GM19468 (cell line): ENCODE data around the gene IPO8.
"Not testable (repeated sequence)": the region's sequence is repeated elsewhere in the genome, so short reads cannot be mapped to it uniquely, and the experiment has no call there.

ENCODE experiments used
- ATAC-seq: cut with Tn5 transposase; IDR thresholded peaks from one replicate; pipeline ENCODE4 v1.9.1; 2021; ENCODE audit warnings: mild to moderate bottlenecking, moderate library complexity, moderate number of reproducible peaks; ENCODE audit not compliant: unreplicated experiment; ENCODE audit errors: extremely low read depth

IPO8 gene

DNA sequence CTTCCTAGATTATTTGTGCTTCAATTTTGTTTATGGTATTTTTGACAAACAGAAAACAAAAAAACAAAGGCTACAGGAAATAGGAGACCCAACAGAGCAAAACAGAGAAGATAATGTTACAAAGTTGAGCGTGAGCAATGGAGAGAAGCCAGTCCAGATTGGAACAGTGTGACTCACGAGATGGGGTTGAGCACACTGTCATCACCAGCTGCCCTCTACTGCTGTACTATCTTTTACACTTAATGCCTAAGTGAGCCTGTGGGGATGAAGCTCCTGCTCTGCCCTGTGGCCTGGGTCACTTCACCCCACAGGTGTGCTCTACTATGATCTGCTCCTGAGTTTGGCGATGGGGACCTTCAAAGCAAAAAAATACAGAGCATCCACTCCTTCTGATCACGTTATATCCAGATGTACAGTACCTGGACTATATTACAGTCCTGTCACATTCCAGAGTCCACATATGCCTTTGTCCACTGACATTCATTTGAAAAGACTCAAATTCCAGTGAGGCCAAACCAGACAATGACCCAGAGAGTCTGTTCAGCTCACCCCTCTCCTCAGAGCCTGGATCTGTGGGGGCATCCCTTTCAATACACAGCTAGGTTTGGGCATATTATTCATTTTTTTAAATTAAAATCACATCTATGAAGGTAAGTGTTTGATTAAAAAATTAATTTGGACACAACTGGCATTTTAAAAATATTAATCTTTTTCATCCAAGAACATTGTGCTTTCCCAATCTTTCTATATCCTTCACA is 4.4 kb downstream of the IPO8 start:
- no peak for ATAC-seq

DNA sequence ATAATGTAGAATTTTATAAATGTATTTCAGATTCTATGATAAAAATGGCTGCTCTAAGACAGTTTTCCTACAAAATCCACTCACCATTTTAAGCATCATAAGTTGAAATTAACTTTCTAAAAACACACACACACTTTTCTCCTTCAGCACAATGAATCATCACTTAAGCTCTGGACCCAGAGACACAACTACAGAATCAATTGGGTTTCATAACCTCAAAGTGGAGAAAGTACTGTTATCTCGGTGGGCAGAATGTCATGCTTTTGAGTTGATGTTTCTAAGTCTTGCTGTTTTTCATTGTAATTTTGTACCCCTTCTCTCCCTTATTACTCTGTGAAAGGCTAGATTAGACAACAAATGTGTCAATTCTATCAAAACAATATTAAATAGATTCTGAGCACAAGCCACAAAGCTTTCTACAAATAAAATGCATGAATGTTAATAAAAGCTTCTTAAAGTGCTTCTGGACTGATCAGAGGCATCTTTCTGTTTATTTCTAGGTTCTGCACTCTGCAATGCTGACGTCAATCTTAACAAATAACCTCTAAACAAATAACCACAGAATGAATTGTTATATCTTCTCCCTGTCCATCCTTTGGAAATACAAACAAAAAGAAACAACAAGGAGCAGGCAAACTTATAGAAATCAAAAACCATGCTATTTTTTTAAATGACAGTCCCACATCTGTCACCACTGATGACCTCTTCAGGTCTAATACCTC is 8.2 kb downstream of the IPO8 start:
- no peak for ATAC-seq

DNA sequence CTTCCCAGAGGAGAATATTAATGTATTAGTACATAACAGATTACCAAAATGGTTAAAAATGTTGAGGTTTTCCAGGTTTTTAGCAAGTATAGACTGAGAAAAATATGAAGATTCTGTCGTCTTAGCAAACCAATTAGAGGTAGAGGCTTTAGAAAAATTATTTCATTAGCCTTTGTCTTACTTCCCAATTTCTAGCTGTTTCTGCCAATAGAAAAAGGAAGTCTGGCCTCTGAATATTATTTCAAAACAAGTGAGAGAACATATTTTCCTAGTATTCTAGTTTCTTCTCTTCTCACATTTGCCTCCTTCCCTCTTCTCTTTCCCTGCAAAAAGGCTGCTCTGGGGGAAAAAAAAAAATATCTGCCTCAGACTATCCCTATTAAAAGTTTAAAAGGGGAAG is 16.4 kb downstream of the IPO8 start:
- ATAC-seq: no peak

DNA sequence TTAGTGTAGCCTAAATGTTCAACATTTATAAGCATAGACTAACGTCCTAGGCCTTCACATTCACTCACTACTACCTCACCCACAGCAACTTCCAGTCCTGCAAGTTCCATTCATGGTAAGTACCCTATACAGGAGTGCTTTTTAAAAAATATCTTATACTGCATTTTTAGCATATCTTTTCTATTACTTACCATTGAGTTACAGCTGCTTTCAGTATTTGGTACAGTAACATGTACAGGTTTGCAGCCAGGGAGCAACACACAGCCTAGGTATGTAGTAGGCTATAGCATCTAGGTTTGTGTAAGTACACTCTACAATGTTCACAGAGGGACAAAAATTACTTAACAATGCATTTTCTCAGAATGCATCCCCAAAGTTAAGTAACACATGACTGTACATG is 17.4 kb downstream of the IPO8 start:
- ATAC-seq: no peak

DNA sequence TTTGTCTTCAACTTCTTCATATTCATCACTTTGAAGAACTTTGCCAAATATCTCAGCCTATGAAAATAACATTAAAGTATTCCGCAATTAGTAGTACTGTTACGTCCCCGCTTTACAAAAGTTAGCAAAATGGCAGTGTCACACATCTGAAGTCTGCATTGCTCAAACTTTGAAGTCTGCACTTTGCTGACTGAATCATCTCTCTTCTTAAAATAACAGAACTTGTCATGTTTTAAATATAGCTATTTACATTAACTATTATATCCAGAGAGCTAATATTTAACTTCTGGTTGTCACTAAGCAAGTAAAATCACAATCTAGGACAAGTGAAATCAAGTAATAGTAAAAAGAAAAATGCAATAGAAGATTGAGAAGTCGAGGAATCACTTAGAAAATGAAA is 34.5 kb downstream of the IPO8 start:
- ATAC-seq: no peak

DNA sequence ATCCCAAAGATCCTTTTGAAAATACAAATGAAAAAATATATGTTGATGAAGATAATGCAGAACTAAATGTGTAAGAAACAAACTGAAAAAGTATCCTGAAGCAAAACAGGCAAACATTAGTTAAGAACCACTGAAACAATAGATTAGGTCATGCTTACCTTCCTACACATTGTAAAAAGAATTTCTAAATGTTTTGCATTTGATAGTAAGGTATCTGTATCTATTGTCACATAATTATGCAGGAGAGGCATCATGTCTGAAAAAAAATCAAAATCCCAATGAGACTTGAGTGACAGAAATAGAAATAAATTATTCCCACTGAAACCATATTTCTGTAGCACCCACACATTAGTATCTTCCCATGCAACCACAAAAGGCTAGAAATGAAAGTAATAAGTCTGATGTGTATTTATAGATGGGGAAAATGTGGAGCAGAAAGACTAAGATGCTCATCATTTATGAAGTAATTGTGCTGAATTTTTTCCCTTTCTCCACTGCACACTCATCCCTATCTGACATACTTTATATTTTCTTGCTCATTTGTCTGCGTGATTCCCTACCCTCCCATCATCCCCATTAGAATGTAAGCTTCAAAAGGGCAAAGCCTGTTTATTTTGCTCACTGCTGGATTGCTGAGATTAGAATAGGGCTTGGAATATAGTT is 43.5 kb downstream of the IPO8 start:
- ATAC-seq: no peak

DNA sequence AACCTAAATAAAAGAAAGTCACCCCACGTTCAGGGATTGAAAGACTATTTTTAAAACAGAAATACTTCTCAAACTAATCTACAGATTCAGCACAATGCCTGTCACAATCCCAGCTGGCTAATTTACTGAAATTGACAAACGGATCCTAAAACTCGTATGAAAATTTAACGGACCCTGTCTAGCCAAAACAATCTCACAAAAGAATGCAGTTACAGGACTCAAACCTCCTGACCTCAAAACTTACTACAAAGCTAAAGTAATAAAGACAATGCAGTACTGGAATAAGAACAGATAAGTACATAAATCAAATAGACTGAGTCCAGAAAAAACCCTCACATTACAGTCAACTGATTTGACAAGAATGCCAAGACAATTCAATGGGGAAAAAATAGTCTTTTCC is 48.8 kb downstream of the IPO8 start:
- ATAC-seq: no peak

DNA sequence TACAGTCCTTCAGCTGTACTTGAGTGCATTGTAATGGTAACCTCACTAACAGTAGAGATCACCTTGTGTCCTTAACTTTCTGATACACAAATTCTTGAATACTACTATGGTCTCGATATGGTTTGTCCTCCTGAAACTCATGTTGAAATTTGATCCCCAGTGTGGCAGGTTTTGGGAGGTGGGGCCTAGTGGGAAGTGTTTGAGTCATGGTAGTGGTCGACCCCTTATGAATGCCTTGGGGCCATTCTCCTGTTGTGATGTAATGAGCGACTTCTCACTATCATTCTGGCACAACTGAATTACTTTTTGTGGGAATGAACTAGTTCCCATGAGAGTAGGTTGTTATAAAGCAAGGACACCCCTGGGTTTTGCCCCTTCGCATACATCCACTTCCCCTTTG is 52.3 kb downstream of the IPO8 start:
- ATAC-seq: no peak

DNA sequence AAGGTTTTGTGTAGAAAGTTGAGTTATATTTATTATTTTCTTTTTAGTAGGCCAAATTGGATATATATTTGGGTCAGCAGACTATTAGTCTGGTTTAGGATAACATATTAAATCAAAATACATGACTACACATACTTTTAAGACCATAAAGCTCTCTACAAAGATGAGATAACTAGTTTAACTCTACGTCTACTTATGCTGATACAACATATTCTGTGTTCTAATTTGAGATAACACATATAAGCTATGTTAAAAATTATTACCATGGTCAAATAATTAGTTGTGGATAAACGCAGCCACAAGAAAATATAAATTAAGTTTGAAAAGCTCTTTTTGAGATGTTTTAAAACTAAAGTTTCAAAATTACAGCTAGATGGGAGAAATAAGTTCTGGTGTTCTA is 55.3 kb downstream of the IPO8 start:
- ATAC-seq: no peak

DNA sequence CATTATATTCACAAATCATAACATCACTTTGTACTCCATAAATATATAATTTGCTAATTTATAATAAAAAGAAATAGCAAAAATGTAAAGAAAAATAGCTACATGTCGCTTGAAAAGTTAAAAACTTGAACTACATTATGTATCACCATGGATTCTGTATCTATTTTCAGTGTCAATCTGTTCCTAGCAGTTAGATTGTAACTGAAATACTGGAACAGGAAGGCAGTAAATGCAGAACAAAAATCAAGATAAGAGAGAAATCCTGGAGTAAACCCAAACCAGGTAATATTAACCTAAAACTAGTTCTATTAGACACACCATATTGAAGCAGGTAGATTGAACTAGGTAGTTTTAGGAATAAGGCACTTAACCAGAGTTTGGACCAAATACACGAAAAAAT is 60.3 kb downstream of the IPO8 start:
- ATAC-seq: no peak

DNA sequence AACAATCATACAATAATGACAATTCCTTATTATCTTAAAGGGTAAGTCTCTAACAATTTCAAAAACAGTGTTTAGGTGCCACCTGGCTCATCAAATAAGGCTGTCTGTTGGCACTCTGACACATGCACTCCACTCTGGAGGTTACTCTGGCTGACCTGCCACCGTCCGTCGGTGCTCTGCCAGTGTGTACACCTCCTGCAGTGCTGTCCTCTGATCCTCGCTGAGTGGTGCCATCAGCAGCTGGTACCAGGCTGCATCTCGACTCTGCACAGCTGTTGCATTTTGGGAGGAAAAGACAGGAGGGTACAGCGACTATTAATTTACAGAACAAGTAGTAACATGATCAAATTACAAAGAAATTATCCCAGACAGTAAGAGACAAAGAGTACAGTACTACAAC is 63.9 kb downstream of the IPO8 start:
- no peak for ATAC-seq

DNA sequence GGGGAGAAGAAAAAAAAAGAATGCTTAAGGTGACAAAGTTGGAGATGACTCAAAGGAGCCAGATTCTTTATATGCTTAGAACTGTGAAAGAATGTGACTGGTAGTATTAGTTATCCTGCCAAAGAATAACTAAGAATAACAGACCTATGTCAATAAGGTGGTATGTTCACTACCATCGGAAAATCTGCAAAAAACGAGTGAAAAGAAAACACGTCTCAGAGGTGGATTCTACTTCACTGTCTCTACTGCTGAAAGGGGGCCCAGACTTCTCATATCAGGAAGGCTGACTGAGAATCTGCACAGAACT is 64.7 kb downstream of the IPO8 start:
- ATAC-seq: no peak

DNA sequence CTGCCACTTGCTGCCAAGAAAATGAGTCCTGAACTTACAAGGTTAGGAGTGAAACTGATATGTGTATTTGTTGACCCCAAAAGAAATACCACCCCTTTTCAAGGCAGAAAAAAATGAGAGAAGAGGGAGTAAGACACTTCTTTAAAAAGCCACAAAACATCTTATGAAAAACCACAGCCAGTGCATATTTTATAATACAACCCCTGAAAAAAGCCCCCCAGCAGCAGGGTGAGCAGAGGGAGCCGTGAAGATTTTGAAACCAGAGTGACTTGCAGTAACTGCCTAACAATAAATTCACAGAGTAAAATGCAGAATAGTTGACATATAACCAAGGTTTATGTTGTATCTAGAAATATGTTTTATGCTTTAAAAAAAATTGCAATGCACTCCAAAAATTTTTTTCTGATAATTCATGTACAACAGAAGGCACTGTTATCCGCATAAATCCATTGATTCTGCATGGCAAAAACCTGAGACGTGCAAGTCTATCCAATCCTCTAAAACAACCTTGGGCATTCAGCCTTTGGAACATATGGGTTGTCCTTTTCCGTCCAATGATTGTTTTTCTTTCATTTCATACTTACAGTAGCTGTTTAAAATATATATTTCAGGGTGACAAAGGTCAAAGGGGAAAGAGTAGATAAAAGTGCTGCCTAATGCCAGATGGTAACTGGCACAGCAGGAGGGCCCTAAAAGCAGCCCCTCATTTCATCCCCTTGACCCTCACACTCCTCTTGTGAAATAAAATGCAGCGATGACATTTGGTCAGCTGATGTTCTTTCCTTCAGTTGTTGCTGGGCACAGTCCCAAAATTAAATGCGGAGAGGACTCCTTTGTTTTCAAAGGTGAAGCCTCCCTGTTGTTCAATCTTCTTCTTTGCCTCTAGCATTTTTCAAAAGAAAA is 65.3 kb downstream of the IPO8 start:
- ATAC-seq: no peak

DNA sequence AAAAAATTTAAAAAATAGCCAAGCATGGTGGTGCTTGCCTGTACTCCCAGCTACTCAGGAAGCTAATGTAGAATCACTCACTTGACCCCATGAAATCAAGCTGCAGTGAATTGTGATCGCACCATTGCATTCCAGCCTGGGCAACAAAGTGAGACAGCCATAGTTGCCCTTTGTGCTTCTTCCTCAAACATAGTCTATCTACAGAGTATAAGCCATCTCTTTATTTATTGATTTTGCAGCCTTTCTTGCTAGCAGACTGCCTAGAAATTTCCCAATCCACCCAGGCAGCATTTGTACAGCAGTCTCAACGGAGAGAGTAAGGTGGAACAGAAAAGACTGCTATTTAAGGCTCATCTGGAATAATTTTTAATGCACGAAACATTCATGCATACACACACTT is 68.8 kb downstream of the IPO8 start:
- no peak for ATAC-seq

DNA sequence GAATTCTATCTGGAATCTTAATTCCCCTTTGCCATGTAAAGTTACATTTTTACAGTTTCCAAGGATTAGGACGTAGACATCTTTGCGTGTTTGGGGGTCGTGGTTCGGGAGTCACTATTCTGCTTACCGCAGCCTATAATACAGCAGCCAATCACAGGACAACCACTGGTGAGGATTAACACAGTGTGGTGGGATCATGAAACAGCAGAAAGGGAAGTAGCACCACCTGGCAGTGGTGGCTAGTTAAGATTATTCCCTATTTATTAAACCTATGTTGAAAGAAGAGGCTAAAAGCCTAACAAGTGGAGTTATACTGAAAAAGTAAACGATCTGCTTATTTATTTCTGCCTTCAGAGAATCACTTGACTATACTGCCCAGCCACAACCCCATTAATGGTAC is 71.7 kb downstream of the IPO8 start:
- no peak for ATAC-seq

DNA sequence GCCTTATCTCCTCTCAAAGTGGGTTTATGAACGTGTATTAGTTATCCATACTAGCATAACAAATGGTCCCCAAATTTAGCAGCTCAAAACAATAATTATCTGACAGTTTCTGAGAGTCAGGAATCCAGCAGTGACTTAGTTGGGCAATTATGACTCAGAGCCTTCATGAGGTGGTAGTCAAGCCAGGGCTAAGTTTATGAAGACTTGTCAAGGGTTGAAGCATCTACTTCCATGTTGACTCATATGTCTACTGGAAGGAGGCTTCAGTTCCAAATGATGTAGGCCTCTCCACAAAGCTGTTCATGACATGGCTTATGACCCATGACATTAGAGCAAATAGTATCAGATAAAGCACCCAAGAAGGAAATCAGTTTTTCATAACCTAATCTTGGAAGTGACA is 73.2 kb downstream of the IPO8 start:
- no peak for ATAC-seq

DNA sequence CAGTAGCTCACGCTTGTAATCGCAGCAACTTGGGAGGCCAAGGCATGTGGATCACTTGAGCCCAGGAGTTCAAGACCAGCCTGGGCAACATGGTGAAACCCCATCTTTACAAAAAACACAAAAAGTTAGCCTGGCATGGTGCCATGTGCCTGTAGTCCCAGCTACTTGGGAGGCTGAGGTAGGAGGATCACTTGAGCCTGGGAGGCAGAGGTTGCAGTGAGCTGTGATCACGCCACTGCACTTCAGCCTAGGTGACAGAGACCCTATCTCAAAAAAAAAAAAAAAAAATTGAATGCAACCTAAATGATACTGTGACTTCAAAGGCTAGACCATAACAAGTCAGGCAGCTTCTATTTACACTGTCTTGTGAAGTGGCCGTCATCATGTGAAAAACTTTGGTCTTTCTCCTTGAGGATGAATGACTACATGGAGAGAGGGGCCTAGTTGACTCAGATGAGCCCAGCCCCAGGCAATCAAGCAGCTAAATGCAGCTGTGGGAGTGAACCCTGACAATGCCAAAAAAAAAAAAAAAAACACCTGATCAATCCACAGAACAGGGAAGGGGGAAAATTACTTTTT is 73.9 kb downstream of the IPO8 start:
- ATAC-seq: not testable (repeated sequence)

DNA sequence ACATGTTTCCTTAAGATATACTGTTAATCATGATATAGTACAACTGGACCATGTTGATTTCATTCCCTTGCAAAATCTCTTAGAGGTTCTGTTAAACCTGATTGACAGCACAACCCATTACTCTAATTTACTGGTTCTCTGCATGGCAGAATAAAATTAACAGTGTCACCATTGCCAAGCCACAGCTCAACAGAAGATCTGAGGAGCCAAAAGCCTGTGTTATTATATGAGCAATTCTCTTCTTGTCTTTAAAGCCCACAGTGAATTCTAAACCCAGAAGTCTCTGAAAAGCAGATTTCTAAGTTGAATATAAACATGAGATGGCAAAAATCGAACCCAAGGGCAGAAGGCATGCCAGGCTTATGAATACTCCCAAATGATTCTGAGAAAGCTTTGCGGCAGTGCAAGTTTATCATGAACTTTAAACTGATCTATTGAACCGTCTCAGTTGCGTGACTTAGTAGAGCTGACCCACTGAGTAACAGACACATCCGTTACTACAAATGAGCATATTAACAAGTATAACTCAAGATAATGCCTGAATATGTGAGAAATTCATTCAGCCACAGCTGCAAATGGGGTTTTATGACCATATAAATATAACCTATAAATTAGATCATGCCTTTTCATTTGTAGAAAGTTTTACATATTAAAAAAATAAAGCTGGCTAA is 78.2 kb downstream of the IPO8 start:
- ATAC-seq: no peak

DNA sequence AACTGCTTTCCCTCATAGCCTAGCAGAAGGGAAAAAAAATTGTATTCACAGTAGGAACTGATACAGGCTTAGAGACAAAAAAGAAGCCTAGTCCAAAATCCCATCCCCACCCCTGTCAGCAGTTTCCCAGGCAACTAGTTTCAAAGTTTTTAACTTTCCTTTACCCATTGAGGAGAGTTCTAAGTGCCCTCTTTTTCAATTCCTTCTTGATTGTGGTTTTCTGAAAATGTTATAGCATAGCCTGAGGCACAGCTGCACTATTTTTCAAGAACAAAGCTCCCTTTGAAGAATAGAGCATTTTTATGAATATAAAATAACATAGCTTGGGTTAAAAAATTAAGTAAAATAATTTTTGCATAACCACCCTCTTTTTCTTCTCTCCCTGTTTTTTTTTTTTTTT is 81.6 kb downstream of the IPO8 start:
- ATAC-seq: no peak
